ENCODE results near the gene ECE2.

ECE2 gene

GRCh38 chr3:184315871-184316661, 40.2 kb downstream of the ECE2 start:
- DNase-seq: no peak

DNA sequence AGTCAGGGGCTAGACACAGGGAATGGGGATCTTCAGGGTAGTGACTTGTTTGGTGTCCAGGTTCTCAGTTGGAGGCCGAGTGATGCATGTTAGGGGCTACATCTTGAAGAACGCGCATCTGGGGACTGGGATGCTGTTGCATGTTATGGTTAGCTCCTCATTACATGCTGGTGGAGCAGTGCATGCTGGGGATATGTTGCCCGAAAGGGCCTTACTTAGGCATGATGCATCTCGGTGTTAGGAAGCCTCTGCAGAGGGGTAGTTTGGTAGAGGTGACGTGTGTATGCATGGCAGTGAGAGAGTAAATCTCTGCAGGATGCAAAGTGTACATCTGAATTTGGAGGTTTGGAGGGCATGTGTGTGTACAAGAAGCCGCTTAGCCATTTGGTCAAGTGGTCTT, 41.0 kb downstream of the ECE2 start:
- DNase-seq: no peak

DNA sequence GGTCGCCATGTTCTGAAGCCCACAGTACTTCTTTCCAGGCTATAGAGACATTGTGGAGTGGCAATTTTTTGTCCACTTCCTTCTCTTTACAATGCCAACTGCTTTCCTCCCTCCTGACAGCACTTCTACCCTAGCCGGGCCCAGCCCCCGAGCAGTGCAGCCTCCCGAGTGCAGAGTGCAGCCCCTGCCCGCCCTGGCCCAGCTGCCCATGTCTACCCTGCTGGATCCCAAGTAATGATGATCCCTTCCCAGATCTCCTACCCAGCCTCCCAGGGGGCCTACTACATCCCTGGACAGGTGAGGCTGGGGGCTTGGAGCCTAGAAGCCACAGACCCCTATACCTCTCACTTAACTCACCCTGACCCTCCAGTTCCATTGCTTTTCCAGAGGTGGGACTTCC, 41.4 kb downstream of the ECE2 start:
- DNase-seq: no peak

- peak; percentile 38 for DNase-seq
These were observed 44.3 kb downstream of the ECE2 start for GRCh38 chr3:184320104-184320445.

DNA sequence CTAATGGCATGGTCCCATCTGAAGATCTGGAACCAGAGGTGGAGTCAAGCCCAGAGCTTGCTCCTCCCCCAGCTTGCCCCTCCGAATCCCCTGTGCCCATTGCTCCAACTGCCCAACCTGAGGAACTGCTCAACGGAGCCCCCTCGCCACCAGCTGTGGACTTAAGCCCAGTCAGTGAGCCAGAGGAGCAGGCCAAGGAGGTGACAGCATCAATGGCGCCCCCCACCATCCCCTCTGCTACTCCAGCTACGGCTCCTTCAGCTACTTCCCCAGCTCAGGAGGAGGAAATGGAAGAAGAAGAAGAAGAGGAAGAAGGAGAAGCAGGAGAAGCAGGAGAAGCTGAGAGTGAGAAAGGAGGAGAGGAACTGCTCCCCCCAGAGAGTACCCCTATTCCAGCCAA, 45.8 kb downstream of the ECE2 start:
- no peak for DNase-seq

GRCh38 chr3:184322731-184323487, 47.1 kb downstream of the ECE2 start:
- DNase-seq: no peak

GRCh38 chr3:184323696-184324095, 47.9 kb downstream of the ECE2 start:
- no peak for DNase-seq

DNA sequence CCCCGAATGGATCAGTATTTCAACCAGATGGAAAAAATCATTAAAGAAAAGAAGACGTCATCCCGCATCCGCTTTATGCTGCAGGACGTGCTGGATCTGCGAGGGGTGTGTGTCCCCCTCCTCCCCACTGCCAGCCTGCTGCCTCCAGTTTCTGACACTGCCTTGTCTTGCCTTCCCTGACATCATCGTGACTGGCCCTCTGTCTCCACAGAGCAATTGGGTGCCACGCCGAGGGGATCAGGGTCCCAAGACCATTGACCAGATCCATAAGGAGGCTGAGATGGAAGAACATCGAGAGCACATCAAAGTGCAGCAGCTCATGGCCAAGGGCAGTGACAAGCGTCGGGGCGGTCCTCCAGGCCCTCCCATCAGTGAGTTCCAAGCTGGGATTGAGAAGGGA, 49.4 kb downstream of the ECE2 start:
- no peak for DNase-seq

- DNase-seq: no peak
These were observed 50.0 kb downstream of the ECE2 start for GRCh38 chr3:184325715-184326369.

DNA sequence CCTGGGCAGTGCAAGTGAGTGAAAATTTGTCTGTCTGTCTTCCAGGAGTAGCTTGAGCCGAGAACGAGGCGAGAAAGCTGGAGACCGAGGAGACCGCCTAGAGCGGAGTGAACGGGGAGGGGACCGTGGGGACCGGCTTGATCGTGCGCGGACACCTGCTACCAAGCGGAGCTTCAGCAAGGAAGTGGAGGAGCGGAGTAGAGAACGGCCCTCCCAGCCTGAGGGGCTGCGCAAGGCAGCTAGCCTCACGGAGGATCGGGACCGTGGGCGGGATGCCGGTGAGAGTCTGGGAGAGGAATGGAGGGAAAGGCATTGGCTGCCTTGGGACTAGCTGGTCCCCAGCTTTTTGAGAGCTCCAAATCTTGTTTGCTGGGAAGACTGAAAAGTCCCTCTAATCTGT, 51.3 kb downstream of the ECE2 start:
- DNase-seq: no peak

DNA sequence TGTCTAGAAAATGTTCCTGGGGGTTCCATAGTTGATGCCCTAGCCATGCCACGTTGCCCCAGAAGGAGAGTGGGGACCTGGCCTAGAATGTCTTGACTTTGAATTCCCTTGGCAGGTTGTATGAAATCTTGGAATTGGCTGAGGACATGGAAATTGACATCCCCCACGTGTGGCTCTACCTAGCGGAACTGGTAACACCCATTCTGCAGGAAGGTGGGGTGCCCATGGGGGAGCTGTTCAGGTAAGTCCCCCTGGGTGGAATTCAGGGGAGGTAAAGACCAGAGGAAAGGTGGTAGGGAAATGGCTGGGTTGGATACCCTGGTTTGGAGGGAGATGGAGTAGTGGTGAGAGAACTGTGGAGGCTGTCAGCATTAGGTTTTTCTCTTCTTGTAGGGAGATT, 52.7 kb downstream of the ECE2 start:
- DNase-seq: no peak

DNA sequence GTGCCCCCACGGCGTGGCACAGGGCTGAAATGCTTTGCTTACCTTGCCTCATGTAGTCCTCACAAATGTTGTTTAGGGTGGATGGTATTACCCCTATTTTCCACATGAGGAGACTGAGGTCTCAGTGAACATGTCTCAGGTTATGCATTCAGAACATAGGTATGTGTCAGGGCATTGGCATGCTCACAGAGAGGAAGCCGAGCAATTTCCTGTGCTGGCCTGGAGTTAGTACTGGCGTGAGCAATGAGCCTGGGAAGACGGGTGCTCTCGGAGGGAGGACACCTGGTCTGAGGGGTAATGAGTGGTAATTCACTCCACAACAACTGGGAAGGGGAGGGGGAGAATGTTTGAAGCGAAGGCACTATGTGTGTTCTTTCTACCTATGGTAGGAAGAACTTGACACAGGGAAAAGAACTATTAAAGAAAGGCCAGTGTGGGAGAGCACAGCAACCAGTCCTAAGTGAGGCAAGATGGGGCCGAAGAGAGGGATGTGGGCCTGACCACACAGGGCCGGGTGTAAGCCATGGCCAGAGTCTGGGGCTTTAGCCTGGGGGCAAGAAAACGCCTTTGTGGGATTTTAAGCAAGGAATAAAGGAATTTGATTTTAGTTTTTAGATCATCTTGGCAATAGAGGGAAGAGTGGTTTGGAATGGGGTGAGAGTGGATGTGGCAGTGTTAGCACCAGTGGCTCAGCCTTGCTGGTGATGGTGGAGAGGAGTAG, 56.7 kb downstream of the ECE2 start:
- DNase-seq: no peak

- no peak for DNase-seq
These were observed 57.4 kb downstream of the ECE2 start for GRCh38 chr3:184333190-184333589.

GRCh38 chr3:184333700-184334099, 57.9 kb downstream of the ECE2 start:
- DNase-seq: no peak

DNA sequence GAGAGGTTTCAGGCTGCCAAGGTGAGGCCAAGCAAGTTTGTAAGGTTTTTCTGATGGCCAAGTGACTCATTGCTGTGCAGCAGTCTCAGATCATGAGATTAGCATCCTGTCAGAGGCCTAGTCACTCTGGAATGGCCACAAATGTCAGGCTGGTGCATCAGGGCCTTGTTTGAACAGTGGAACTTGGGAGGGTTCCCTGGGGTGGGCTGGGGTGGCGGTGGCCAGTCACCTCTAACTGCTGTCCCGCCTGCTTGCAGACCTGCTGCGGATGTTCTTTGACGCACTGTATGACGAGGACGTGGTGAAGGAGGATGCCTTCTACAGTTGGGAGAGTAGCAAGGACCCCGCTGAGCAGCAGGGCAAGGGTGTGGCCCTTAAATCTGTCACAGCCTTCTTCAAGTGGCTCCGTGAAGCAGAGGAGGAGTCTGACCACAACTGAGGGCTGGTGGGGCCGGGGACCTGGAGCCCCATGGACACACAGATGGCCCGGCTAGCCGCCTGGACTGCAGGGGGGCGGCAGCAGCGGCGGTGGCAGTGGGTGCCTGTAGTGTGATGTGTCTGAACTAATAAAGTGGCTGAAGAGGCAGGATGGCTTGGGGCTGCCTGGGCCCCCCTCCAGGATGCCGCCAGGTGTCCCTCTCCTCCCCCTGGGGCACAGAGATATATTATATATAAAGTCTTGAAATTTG, 58.8 kb downstream of the ECE2 start:
- DNase-seq: peak; percentile 32

DNA sequence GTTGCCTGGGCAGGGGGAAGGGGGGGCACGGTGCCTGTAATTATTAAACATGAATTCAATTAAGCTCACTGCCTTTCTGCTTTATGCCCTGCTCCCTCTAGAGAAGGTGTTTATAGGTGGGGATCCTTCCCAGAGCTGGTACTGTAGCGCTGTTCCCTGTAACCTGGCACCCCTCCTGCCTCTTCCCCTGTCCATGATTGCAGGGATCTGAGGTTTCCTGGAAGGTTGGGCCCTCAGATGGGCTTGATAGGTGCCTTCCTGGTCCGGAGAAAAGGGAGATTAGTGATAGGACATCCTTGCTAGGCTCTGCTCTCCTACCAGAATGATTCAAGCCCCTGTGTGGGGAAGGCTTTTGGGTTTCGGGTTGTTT, 59.5 kb downstream of the ECE2 start:
- no peak for DNase-seq

- DNase-seq: peak; percentile 89
These were observed 60.1 kb downstream of the ECE2 start for GRCh38 chr3:184335661-184336546.

GRCh38 chr3:184336547-184337398, 61.0 kb downstream of the ECE2 start:
- no peak for DNase-seq

- DNase-seq: no peak
These were observed 61.5 kb downstream of the ECE2 start, which contains the start of gene FAM131A for GRCh38 chr3:184337399-184337714. Gene FAM131A (plus strand): TSS chr3:184337600. CDS start chr3:184337631, 31 bp downstream.

GRCh38 chr3:184337981-184338380, 62.2 kb downstream of the ECE2 start:
- DNase-seq: no peak

- no peak for DNase-seq
These were observed 62.7 kb downstream of the ECE2 start for GRCh38 chr3:184338511-184338945.

Measured in activated CD4-positive, alpha-beta T cell treated with anti-CD3 and anti-CD28 coated beads, Interleukin-2, amount 50 U/mL, for 1 hour (primary cell).